ENCODE data around the gene AGR2.

AGR2 gene

GRCh38 chr7:16812542-16813231 lies 7.9 kb upstream of the AGR2 start:
- no peak for DNase-seq (ENCODE audit: low read depth in 3 of 3)

GRCh38 chr7:16811551-16811950 lies 6.8 kb upstream of the AGR2 start:
- DNase-seq (ENCODE audit: low read depth in 3 of 3): no peak

GRCh38 chr7:16810573-16810972 lies 5.8 kb upstream of the AGR2 start:
- no peak for DNase-seq (ENCODE audit: low read depth in 3 of 3)

GRCh38 chr7:16810112-16810511 lies 5.3 kb upstream of the AGR2 start:
- DNase-seq (ENCODE audit: low read depth in 3 of 3): no peak

- no peak for DNase-seq (ENCODE audit: low read depth in 3 of 3)
Observed at GRCh38 chr7:16805441-16805840, 642 bp upstream of the AGR2 start.

- no peak for DNase-seq (ENCODE audit: low read depth in 3 of 3)
Observed at GRCh38 chr7:16803881-16804673, 722 bp downstream of the AGR2 start.

- DNase-seq (ENCODE audit: low read depth in 3 of 3): no peak
Observed at GRCh38 chr7:16803125-16803524, 1.7 kb downstream of the AGR2 start.

- no peak for DNase-seq (ENCODE audit: low read depth in 3 of 3)
Observed at GRCh38 chr7:16801579-16801978, 3.2 kb downstream of the AGR2 start.

GRCh38 chr7:16801111-16801542 lies 3.7 kb downstream of the AGR2 start:
- DNase-seq (ENCODE audit: low read depth in 3 of 3): no peak

GRCh38 chr7:16795624-16796023 lies 9.2 kb downstream of the AGR2 start:
- no peak for DNase-seq (ENCODE audit: low read depth in 3 of 3)

GRCh38 chr7:16794986-16795385 lies 9.8 kb downstream of the AGR2 start:
- DNase-seq (ENCODE audit: low read depth in 3 of 3): no peak

- DNase-seq (ENCODE audit: low read depth in 3 of 3): no peak
Observed at GRCh38 chr7:16791905-16792698, 12.7 kb downstream of the AGR2 start.

- DNase-seq (ENCODE audit: low read depth in 3 of 3): no peak
Observed at GRCh38 chr7:16791071-16791470, 13.7 kb downstream of the AGR2 start.

GRCh38 chr7:16787127-16787526 lies 17.7 kb downstream of the AGR2 start:
- no peak for DNase-seq (ENCODE audit: low read depth in 3 of 3)

GRCh38 chr7:16786257-16786656 lies 18.5 kb downstream of the AGR2 start:
- no peak for DNase-seq (ENCODE audit: low read depth in 3 of 3)

GRCh38 chr7:16785846-16786245 lies 19.0 kb downstream of the AGR2 start:
- no peak for DNase-seq (ENCODE audit: low read depth in 3 of 3)

- DNase-seq (ENCODE audit: low read depth in 3 of 3): no peak
Observed at GRCh38 chr7:16785321-16785720, 19.5 kb downstream of the AGR2 start.

GRCh38 chr7:16780596-16780995 lies 24.2 kb downstream of the AGR2 start:
- no peak for DNase-seq (ENCODE audit: low read depth in 3 of 3)

GRCh38 chr7:16779051-16779450 lies 25.7 kb downstream of the AGR2 start:
- no peak for DNase-seq (ENCODE audit: low read depth in 3 of 3)

- DNase-seq (ENCODE audit: low read depth in 3 of 3): no peak
Observed at GRCh38 chr7:16778476-16778875, 26.3 kb downstream of the AGR2 start.

- DNase-seq (ENCODE audit: low read depth in 3 of 3): no peak
Observed at GRCh38 chr7:16776053-16776452, 28.7 kb downstream of the AGR2 start.

GRCh38 chr7:16774986-16775385 lies 29.8 kb downstream of the AGR2 start:
- DNase-seq (ENCODE audit: low read depth in 3 of 3): no peak

GRCh38 chr7:16774294-16774693 lies 30.5 kb downstream of the AGR2 start:
- no peak for DNase-seq (ENCODE audit: low read depth in 3 of 3)

Data from stimulated activated CD4-positive, alpha-beta T cell treated with anti-CD3 and anti-CD28 coated beads, TNF-alpha, amount 100 ng/mL, for 24 hours (primary cell).